Measurements from ENCODE around the gene RAPGEF1. TPM values are rescaled to one million over a fixed set of nuclear protein-coding genes. Genes with fewer than 3 reads are reported as not detected.
A peak's percentile ranks its signal among the peaks of the same experiment; 100 is the strongest.

The RAPGEF1 gene
- total RNA-seq, 1 experiment from 2014 or later: 55.6 TPM

DNA sequence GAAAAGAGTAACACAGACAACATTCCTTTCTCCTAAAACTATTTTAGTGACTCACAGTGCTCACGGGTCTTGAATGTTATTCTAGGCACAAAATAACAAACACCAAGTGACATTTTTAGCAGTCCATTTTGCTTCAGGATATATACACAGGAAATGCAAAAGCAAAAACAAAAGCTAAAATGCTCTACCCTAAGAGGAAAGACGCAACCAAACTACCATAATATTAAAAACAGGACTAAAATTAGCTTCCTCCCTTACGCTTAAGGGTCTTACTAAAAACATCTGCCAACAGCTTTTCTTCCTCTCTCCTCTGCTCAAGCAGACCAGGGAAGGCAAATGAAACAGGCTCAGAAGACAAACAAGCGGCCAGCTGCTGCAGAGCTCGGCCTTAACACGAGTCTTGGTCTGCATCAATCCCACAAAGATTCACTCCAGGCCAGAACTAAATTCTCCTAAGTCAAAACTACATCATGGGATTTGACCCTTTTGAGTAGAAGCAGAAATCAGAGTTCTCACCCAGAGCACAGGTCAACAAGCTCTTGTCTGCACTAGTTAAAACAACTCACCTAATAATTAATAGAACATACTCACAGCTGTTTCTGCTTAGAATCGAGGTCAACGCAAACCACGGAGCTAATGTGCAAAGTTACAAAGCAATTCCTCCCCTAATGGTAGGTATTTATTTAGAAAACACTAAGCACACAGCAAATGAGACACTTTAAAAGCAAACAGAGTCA is 62.3 kb downstream of the RAPGEF1 start:
- TF ChIP-seq, protein P1, sequence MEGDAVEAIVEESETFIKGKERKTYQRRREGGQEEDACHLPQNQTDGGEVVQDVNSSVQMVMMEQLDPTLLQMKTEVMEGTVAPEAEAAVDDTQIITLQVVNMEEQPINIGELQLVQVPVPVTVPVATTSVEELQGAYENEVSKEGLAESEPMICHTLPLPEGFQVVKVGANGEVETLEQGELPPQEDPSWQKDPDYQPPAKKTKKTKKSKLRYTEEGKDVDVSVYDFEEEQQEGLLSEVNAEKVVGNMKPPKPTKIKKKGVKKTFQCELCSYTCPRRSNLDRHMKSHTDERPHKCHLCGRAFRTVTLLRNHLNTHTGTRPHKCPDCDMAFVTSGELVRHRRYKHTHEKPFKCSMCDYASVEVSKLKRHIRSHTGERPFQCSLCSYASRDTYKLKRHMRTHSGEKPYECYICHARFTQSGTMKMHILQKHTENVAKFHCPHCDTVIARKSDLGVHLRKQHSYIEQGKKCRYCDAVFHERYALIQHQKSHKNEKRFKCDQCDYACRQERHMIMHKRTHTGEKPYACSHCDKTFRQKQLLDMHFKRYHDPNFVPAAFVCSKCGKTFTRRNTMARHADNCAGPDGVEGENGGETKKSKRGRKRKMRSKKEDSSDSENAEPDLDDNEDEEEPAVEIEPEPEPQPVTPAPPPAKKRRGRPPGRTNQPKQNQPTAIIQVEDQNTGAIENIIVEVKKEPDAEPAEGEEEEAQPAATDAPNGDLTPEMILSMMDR (conservative IDR thresholded peaks at IDR 0.05): no peak
- Histone ChIP-seq H3K23me2 (ENCODE audit: insufficient read length, low read depth, low read length, poor library complexity, severe bottlenecking) (no peaks in the 10 kb centered on the region), H2BK5ac (ENCODE audit: insufficient read length, low read length) (no peak overlapping the region), H4K20me1 (ENCODE audit: control insufficient read depth, insufficient read depth, insufficient read length) (no peaks in the 10 kb centered on the region), H2AFZ (ENCODE audit: low read length) (no peak overlapping the region), H2BK15ac (ENCODE audit: low read depth, low read length) (no peak overlapping the region), H4K5ac (ENCODE audit: insufficient read length, low read depth, low read length) (no peak overlapping the region), H4K91ac (ENCODE audit: insufficient read length, low read depth, low read length) (no peak overlapping the region), H2BK120ac (ENCODE audit: low read depth, low read length, poor library complexity, severe bottlenecking) (no peak overlapping the region), H2BK20ac (ENCODE audit: low read depth, low read length, poor library complexity, severe bottlenecking) (no peak overlapping the region), H3K4me1 (ENCODE audit: insufficient read depth, low read length) (peaks cover 38% of the 10 kb centered on the region), H3K14ac (ENCODE audit: insufficient read depth, low read length) (no peak overlapping the region), H3K79me1 (ENCODE audit: insufficient read depth, low read depth, low read length, poor library complexity, severe bottlenecking) (no peaks in the 10 kb centered on the region), H4K8ac (replicated peaks; ENCODE audit: insufficient read length, low read depth, low read length) (no peak overlapping the region), H3K27ac (ENCODE audit: insufficient read length, low read depth, low read length) (peak overlapping the region; percentile 50), H3K9me3 (ENCODE audit: control insufficient read depth, low read depth, low read length) (no peaks in the 10 kb centered on the region), H3K4me2 (ENCODE audit: insufficient read depth, insufficient read length, low read length) (no peak overlapping the region), H3K18ac (ENCODE audit: insufficient read length, low read depth, low read length) (no peak overlapping the region), H2BK12ac (ENCODE audit: insufficient read length, low read depth, low read length) (no peak overlapping the region), H2AK5ac (ENCODE audit: insufficient read length, low read length) (no peak overlapping the region), H3K4ac (ENCODE audit: low read depth, low read length) (no peak overlapping the region), H3K56ac (ENCODE audit: insufficient read length, low read depth, low read length) (no peak overlapping the region), H3K9ac (ENCODE audit: extremely low read depth, insufficient read length, low read length) (no peak overlapping the region), H3K79me2 (ENCODE audit: insufficient read depth, low read length) (peaks cover 6% of the 10 kb centered on the region; the same call in 1 of the 2 replicates), H3T11ph (ENCODE audit: low read length) (no peak overlapping the region), H3K23ac (ENCODE audit: insufficient read length, low read depth, low read length) (no peak overlapping the region), H3K27me3 (ENCODE audit: insufficient read depth, low read length) (no peaks in the 10 kb centered on the region)
- WGBS (ENCODE audit: extremely low coverage, insufficient read length, low lambda C conversion rate): no CpG with 5 or more reads among the region's 9 CpGs
- peaks cover 90 to 91% of the 10 kb centered on the region in 2 experiments for H3K4me1 Mint-ChIP-seq
- DNase-seq: no peak
- peaks cover 1% of the 10 kb centered on the region; the same call in 1 of the 2 replicates for H3K27me3 Mint-ChIP-seq (ENCODE audit: low read depth)
- peak overlapping the region in 1 of 2 experiments; percentile 15; a peak in 1 of 5 replicates for H3K4me3 Mint-ChIP-seq
- H3K27ac Mint-ChIP-seq: peak overlapping the region; percentile 51 to 95 (median 84); a peak in 6 of 7 replicates
- H3K36me3 Mint-ChIP-seq (ENCODE audit: insufficient read depth in 1 of 3, low read depth in 3 of 3): peaks cover 8 to 13% (median 13%) of the 10 kb centered on the region in 3 experiments
- peaks cover 8 to 10% of the 10 kb centered on the region in 2 experiments; a peak in 3 of 5 replicates for H3K9me3 Mint-ChIP-seq

Data from H9 (cell line).